Progenitor cell of endocrine pancreas (in vitro differentiated cells): ENCODE data around the gene STAMBPL1. TPM values are rescaled to one million over a fixed set of nuclear protein-coding genes. Genes with fewer than 3 reads are reported as not detected.

Experiments used
- DNase-seq: peaks from one replicate; pipeline ENCODE4 v3.0.0; 2021; ENCODE audit warnings: low spot score; ENCODE audit not compliant: unreplicated experiment
- H3K27ac Mint-ChIP-seq: 2 replicates; pipeline ENCODE4 v1.8.0; 2021; ENCODE audit warnings: mild to moderate bottlenecking, moderate library complexity, mixed read lengths
- H3K27me3 Mint-ChIP-seq: 2 replicates; pipeline ENCODE4 v1.8.0; 2021; ENCODE audit warnings: mixed read lengths
- H3K36me3 Mint-ChIP-seq: 2 replicates; pipeline ENCODE4 v1.8.0; 2022; ENCODE audit warnings: mixed read lengths; ENCODE audit not compliant: insufficient read depth
- H3K4me1 Mint-ChIP-seq: 2 replicates; pipeline ENCODE4 v1.8.0; 2021; ENCODE audit warnings: low read depth, mixed read lengths
- H3K4me3 Mint-ChIP-seq: 2 replicates; pipeline ENCODE4 v1.8.0; 2021; ENCODE audit warnings: low read depth, mild to moderate bottlenecking, moderate library complexity, mixed read lengths
- H3K9me3 Mint-ChIP-seq: 2 replicates; pipeline ENCODE4 v1.8.0; 2021; ENCODE audit warnings: low read depth, mixed read lengths
- total RNA-seq: library from RNA; stranded (reverse); gene quantifications from 2 replicates; pipeline ENCODE4 v1.2.1, GENCODE V29; 2021
- TF ChIP-seq, protein P1 (sequence below): fragments of 200-600 bp; sonication (generic); IDR thresholded peaks from one replicate; pipeline ENCODE4 v1.5.0; 2021; ENCODE audit warnings: antibody characterized with exemption, mild to moderate bottlenecking; ENCODE audit not compliant: unreplicated experiment

STAMBPL1 gene
- total RNA-seq, 1 donor from 2014 or later = 1.3 TPM

DNA sequence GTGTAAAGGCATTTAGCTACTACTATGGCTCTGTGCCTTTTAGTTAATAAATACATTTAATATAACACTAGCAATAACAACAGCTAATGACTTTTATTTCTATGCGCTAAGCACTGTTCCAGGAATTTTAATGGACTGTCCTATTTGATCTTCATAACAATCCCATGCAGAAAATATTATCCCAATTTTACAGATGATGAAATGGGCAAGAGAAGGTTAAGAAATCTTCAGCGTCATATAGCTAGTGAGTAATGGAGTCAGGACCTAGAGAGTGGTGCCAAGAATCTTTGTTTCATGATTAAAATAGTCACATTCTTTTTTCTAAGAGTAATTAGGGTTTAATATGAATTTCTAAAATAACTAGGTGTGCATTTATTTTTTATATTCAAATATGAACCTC is 40.2 kb downstream of the STAMBPL1 start:
- Mint-ChIP-seq H3K4me1 (peaks cover 3% of the 10 kb centered on the region), H3K9me3 (no peaks in the 10 kb centered on the region), H3K27ac (no peak overlapping the region), H3K4me3 (no peak overlapping the region), H3K36me3 (no peaks in the 10 kb centered on the region), H3K27me3 (no peaks in the 10 kb centered on the region)
- no peak for DNase-seq
- TF ChIP-seq, protein P1, sequence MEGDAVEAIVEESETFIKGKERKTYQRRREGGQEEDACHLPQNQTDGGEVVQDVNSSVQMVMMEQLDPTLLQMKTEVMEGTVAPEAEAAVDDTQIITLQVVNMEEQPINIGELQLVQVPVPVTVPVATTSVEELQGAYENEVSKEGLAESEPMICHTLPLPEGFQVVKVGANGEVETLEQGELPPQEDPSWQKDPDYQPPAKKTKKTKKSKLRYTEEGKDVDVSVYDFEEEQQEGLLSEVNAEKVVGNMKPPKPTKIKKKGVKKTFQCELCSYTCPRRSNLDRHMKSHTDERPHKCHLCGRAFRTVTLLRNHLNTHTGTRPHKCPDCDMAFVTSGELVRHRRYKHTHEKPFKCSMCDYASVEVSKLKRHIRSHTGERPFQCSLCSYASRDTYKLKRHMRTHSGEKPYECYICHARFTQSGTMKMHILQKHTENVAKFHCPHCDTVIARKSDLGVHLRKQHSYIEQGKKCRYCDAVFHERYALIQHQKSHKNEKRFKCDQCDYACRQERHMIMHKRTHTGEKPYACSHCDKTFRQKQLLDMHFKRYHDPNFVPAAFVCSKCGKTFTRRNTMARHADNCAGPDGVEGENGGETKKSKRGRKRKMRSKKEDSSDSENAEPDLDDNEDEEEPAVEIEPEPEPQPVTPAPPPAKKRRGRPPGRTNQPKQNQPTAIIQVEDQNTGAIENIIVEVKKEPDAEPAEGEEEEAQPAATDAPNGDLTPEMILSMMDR = no peak

DNA sequence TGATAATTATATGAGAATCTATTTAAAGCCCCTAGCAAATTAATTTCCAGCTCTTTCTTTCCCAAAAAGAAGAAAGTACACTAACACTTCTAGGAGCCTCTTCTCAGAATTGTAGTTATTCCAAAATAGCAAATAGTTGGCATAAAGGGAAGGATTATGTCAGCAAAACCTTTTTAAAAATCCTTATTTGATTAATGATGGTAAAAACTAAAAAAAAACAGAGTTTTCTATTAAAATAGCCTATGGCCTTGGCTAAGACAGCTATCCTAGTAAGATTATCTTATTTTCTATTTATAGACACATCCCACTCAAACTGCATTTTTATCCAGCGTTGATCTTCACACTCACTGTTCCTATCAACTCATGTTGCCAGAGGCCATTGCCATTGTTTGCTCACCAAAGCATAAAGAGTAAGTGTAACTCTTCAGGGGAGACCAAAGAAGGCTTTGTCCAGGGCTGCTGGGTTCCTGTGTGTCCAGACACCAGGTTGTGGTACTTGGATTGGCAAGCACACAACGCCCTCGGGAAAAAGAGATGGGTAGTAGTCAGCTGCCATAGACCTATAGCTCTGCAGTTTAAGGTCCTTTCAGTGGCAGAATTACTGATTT is 41.0 kb downstream of the STAMBPL1 start:
- Mint-ChIP-seq H3K27me3 (no peaks in the 10 kb centered on the region), H3K36me3 (no peaks in the 10 kb centered on the region), H3K27ac (no peak overlapping the region), H3K4me1 (peaks cover 3% of the 10 kb centered on the region), H3K9me3 (no peaks in the 10 kb centered on the region), H3K4me3 (no peak overlapping the region)
- DNase-seq = no peak
- TF ChIP-seq, protein P1 = no peak

DNA sequence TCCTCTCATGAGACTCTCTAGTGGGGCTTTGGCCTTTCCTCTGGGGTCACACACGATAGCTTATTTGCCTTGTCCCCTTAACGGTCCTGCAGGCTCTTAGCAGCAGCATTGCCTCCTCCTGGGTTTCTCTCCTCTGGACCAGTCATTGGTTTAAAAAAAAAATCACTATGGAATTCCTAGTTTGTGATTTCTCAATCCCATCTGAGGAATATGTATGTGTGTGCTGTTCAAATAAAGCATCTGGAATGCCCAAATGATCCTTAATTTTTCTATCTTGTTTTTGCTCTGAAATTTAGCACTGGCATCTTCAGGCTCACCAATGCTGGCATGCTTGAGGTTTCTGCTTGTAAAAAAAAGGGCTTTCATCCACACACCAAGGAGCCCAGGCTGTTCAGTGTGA is 42.0 kb downstream of the STAMBPL1 start:
- TF ChIP-seq, protein P1 = no peak
- Mint-ChIP-seq H3K27me3 (no peaks in the 10 kb centered on the region), H3K4me3 (no peak overlapping the region), H3K4me1 (peaks cover 6% of the 10 kb centered on the region), H3K36me3 (no peaks in the 10 kb centered on the region), H3K27ac (no peak overlapping the region), H3K9me3 (no peaks in the 10 kb centered on the region)
- no peak for DNase-seq

DNA sequence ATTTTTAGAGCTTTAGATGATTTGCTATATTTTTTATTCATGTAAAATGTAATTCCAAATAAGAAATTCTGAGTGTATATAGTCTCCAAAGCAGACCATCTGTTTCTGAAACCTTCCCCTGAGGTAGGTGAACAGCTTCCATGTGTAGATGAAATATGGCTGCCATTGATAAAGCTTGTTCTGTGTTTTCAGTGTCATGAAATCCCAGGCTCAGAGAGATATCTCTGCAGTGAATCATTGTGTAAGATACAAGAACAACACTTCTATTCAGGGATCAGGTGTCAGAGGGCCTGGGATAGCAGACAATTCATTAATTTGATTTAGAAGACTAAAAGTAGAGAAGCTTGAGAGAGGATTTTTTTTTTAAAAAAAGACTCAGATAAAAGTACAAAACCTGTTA is 43.5 kb downstream of the STAMBPL1 start:
- H3K4me1 Mint-ChIP-seq = peaks cover 7% of the 10 kb centered on the region
- no peaks in the 10 kb centered on the region for H3K27me3 Mint-ChIP-seq
- TF ChIP-seq, protein P1 = no peak
- no peak overlapping the region for H3K27ac Mint-ChIP-seq
- no peaks in the 10 kb centered on the region for H3K36me3 Mint-ChIP-seq
- no peak overlapping the region for H3K4me3 Mint-ChIP-seq
- no peak for DNase-seq
- no peaks in the 10 kb centered on the region for H3K9me3 Mint-ChIP-seq

DNA sequence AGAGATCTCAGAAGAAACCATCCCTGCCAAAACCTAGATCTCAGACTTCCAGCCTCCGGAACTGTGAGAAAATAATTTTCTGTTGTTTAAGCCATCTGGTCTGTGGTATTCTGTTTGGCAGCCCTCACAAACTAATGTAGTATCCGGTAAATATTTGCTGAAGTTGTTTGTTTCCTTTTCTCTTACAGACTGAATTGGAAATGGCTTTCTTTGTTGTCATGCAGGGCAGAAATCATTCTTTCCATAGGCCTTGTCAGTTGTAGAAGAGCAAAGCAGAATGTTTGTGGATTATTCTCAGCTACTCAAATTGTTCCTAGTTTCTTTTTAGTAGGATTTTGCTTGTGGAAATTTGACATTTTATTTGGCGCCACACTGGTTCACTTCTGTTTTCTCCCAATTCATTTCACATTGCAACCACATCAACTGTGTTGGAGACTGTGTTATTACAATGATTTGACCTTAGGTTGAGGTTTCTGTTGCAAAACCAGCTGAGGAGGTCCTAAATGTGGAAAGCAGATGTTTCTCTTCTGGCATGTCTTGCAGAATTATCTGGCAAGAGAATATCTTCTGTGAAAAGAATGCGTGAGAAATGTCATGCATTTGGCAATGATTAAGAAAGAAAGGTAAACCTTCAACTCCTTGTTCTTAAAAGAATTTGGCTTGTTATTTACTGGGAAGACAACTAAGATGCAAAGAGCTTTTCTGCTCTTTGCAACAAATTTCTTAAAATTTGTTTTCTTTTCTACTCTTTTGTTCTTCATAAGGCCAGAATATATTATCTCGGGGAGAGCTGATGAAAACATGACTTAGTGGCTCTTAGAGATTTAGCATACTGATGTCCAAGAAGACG is 46.7 kb downstream of the STAMBPL1 start:
- Mint-ChIP-seq H3K9me3 (no peaks in the 10 kb centered on the region), H3K27me3 (peaks cover 7% of the 10 kb centered on the region), H3K4me1 (peaks cover 7% of the 10 kb centered on the region), H3K27ac (no peak overlapping the region), H3K4me3 (no peak overlapping the region), H3K36me3 (no peaks in the 10 kb centered on the region)
- no peak for DNase-seq
- TF ChIP-seq, protein P1 = no peak
